Uterus (tissue), 4 donors: ENCODE results near the gene SENP8. TPM values are rescaled to one million over a fixed set of nuclear protein-coding genes. Genes with fewer than 3 reads are reported as not detected.

ENCODE experiments used
- DNase-seq, 2 donors: peaks; one replicate each; pipeline ENCODE4 v3.0.0-alpha.2; 2019 to 2020
- H3K27ac ChIP-seq, 2 donors: fragments of 200-600 bp; sonication (generic); 1 replicate in 1 of 2; 2 replicates in 1 of 2; pipeline ENCODE4 v1.5.1; 2016 to 2018
- H3K27me3 ChIP-seq, 2 donors: fragments of 200-600 bp; sonication (generic); one replicate each; pipeline ENCODE4 v1.5.1; 2018 to 2019; ENCODE audit warnings: control low read depth in 1 of 2
- H3K36me3 ChIP-seq, 2 donors: fragments of 200-600 bp; sonication (generic); one replicate each; pipeline ENCODE4 v1.5.1; 2019; ENCODE audit warnings: control low read depth in 1 of 2
- H3K4me1 ChIP-seq, 2 donors: fragments of 200-600 bp; sonication (generic); one replicate each; pipeline ENCODE4 v1.5.1; 2018 to 2019; ENCODE audit warnings: control low read depth in 1 of 2
- H3K4me3 ChIP-seq, 2 donors: fragments of 200-600 bp; sonication (generic); 1 replicate in 1 of 2; 2 replicates in 1 of 2; pipeline ENCODE4 v1.5.1; 2018 to 2019; ENCODE audit warnings: mild to moderate bottlenecking in 1 of 2
- H3K9me3 ChIP-seq, 2 donors: fragments of 200-600 bp; sonication (generic); one replicate each; pipeline ENCODE4 v1.5.1; 2019; ENCODE audit warnings: control low read depth in 1 of 2
- CTCF ChIP-seq, 4 experiments: fragments of 200-600 bp in 2 of 4; fragments of 450-650 bp in 2 of 4; sonication (generic) in 2 of 4; IDR thresholded peaks; one replicate each; pipeline ENCODE4 v1.5.1; 2016 to 2019; ENCODE audit warnings: antibody characterized with exemption in 4 of 4, mild to moderate bottlenecking in 2 of 4, moderate library complexity in 1 of 4
- POLR2A ChIP-seq, 2 donors: fragments of 450-650 bp; IDR thresholded peaks; one replicate each; pipeline ENCODE4 v1.6.1; 2016; ENCODE audit warnings: antibody characterized with exemption in 2 of 2, mild to moderate bottlenecking in 1 of 2, moderate library complexity in 1 of 2
- intact Hi-C: fragments of 100-400 bp; cut with DNase I; formaldehyde crosslinking; loops from one replicate; pipeline ENCODE4 v1.15.1; 2023; ENCODE audit warnings: low total_unique reads
- total RNA-seq, 4 donors: library from RNA; depleted of rRNA in 3 of 4; stranded (reverse); fragments of >200 nt in 3 of 4; gene quantifications; one replicate each; pipeline versions ENCODE4 v1.1.0 to v1.2.4, GENCODE V29; 2014 to 2023
- donor health status: DM: yes; HTN: yes; CAD: no.

The SENP8 gene
- total RNA-seq, 4 donors from 2014 or later = 0.77 to 5.6 (median 3.5) TPM

DNA sequence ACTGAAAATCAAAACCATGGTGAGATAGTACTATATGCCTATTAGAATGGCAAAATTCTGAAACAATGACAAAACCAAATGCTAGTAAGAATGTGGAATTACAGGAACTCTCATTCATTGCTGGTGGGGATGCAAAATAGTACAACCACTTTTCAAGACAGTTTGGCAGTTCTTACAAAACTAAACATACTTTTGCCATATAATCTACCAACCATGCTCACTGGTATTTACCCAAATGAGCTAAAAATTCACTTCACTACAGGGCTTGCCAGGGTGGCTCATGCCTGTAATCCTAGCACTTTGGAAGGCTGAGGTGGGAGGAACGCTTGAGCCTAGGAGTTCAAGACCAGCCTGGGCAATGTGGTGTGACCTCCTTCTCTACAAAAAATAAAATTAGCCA is 40.3 kb upstream of the SENP8 start:
- no peak overlapping the region for H3K27ac ChIP-seq
- TF ChIP-seq CTCF (IDR thresholded peaks at IDR 0.05) (no peak), POLR2A (IDR thresholded peaks at IDR 0.05) (no peak)
- H3K4me3 ChIP-seq = no peak overlapping the region
- intact Hi-C loops = no loop called here
- no peaks in the 10 kb centered on the region for H3K27me3 ChIP-seq
- H3K4me1 ChIP-seq = no peaks in the 10 kb centered on the region
- no peaks in the 10 kb centered on the region for H3K36me3 ChIP-seq
- no peak for DNase-seq
- H3K9me3 ChIP-seq = no peaks in the 10 kb centered on the region

- no peak for DNase-seq
- no peak overlapping the region for H3K27ac ChIP-seq
- intact Hi-C loops = no loop called here
- H3K9me3 ChIP-seq = no peaks in the 10 kb centered on the region
- TF ChIP-seq POLR2A (IDR thresholded peaks at IDR 0.05) (no peak), CTCF (IDR thresholded peaks at IDR 0.05) (no peak)
- no peaks in the 10 kb centered on the region for H3K36me3 ChIP-seq
- H3K4me1 ChIP-seq = no peaks in the 10 kb centered on the region
- no peak overlapping the region for H3K4me3 ChIP-seq
- no peaks in the 10 kb centered on the region for H3K27me3 ChIP-seq
Measured at GRCh38 chr15:72078887-72079286, 39.3 kb upstream of the SENP8 start.

- TF ChIP-seq POLR2A (IDR thresholded peaks at IDR 0.05) = no peak
- no peak for TF ChIP-seq CTCF (IDR thresholded peaks at IDR 0.05)
- Histone ChIP-seq H3K4me3 (no peak overlapping the region), H3K4me1 (no peaks in the 10 kb centered on the region), H3K27me3 (no peaks in the 10 kb centered on the region), H3K27ac (no peak overlapping the region), H3K9me3 (no peaks in the 10 kb centered on the region), H3K36me3 (no peaks in the 10 kb centered on the region)
- intact Hi-C loops = no loop called here
- no peak for DNase-seq
Measured at GRCh38 chr15:72082176-72082575, 36.0 kb upstream of the SENP8 start.

GRCh38 chr15:72086010-72086697 is 32.0 kb upstream of the SENP8 start:
- Histone ChIP-seq H3K27ac (no peak overlapping the region), H3K36me3 (no peaks in the 10 kb centered on the region), H3K9me3 (no peaks in the 10 kb centered on the region), H3K27me3 (no peaks in the 10 kb centered on the region), H3K4me3 (no peak overlapping the region), H3K4me1 (no peaks in the 10 kb centered on the region)
- intact Hi-C loops = no loop called here
- DNase-seq = no peak
- TF ChIP-seq CTCF (IDR thresholded peaks at IDR 0.05) (no peak), POLR2A (IDR thresholded peaks at IDR 0.05) (no peak)

DNA sequence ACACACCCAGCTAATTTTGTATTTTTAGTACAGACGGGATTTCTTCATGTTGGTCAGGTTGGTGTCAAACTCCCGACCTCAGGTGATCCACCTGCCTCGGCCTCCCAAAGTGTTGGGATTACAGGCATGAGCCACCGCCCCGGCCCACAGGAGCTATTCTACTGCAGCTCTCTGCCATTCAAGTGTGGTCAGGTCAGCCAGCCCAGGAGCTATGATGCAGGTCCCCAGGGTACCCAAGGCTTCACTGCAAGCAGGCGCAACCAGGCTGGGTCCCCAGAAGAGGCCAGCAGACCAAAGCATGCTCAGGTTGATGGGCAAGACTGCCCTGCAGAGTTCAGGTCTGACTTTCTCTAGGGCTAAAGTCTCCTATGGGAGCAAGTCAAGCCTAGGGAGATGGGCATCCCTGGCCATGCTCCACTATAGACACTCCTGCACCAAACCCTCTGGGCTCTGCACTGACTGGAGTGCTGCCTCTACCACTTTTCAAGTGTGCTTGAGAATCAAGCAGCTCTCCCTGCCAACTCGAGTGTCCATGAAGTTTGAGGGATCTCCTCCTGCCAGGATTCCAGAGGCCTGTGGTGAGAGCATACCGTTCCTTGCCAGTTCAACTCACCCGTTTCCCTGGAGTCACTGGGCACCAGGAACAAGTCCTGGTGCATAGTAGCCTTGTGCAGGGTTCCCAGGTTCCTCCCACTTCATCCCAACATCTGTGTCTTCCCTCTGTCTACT is 31.1 kb upstream of the SENP8 start:
- Histone ChIP-seq H3K9me3 (no peaks in the 10 kb centered on the region), H3K4me3 (no peak overlapping the region), H3K36me3 (no peaks in the 10 kb centered on the region), H3K4me1 (no peaks in the 10 kb centered on the region), H3K27me3 (no peaks in the 10 kb centered on the region), H3K27ac (no peak overlapping the region)
- intact Hi-C loops = no loop called here
- no peak for DNase-seq
- TF ChIP-seq POLR2A (IDR thresholded peaks at IDR 0.05) (no peak), CTCF (IDR thresholded peaks at IDR 0.05) (no peak)
